ENCODE results near the gene LSAMP. TPM values are rescaled to one million over a fixed set of nuclear protein-coding genes. Genes with fewer than 3 reads are reported as not detected.

The LSAMP gene
- total and polyA plus RNA-seq, 2 donors (not counting 3 experiments of a cell fraction or from before 2014, with no cell fraction given): not detected

GRCh38 chr3:116135457-116136085, 309.7 kb downstream of the LSAMP start:
- Histone ChIP-seq H3K27ac (ENCODE audit: insufficient read depth, low read depth, low read length) (no peak overlapping the region), H3K79me2 (ENCODE audit: control insufficient read depth, insufficient read depth, low read length) (no peaks in the 10 kb centered on the region), H3K36me3 (ENCODE audit: control insufficient read depth in 2 of 2, extremely low read depth in 1 of 2, insufficient read depth in 2 of 2, low read length in 2 of 2) (no peaks in the 10 kb centered on the region), H3K9me3 (replicated peaks; ENCODE audit: control insufficient read depth, insufficient read depth, low read length) (no peaks in the 10 kb centered on the region), H3K9me1 (replicated peaks; ENCODE audit: control insufficient read depth, extremely low read depth, insufficient read depth, low read length) (no peaks in the 10 kb centered on the region), H3K4me3 (replicated peaks in 1 of 3; ENCODE audit: insufficient read depth in 1 of 3, low read depth in 1 of 3, low read length in 3 of 3) (no peak overlapping the region), H3K4me1 (ENCODE audit: control insufficient read depth, extremely low read depth, insufficient read depth, low read length) (no peaks in the 10 kb centered on the region), H3K9ac (replicated peaks; ENCODE audit: extremely low read depth, insufficient read depth, low read length) (no peak overlapping the region), H2AFZ (ENCODE audit: low read depth, low read length) (no peak overlapping the region), H4K20me1 (replicated peaks; ENCODE audit: control insufficient read depth, extremely low read depth, insufficient read depth, low read length) (no peaks in the 10 kb centered on the region), H3K4me2 (ENCODE audit: insufficient read depth, low read length) (no peak overlapping the region), H3K27me3 (ENCODE audit: control insufficient read depth in 2 of 2, insufficient read depth in 2 of 2, low read length in 2 of 2) (no peaks in the 10 kb centered on the region)
- DNase-seq (ENCODE audit: low read depth, low spot score): peak; percentile 1
- POLR2A ChIA-PET: no interaction called here
- dilution Hi-C loops (cut with MboI; ENCODE audit: extremely low pct_ligation_motif_present, low sequenced_read_pairs): no loop called here
- FAIRE-seq: no peak
- CTCF ChIA-PET: no interaction called here
- TF ChIP-seq POLR2A (IDR thresholded peaks at IDR 0.05; ENCODE audit: low read depth, low read length) (no peak), MYC (IDR thresholded peaks at IDR 0.05; ENCODE audit: low read depth, low read length) (no peak), JUN (IDR thresholded peaks at IDR 0.05; ENCODE audit: borderline replicate concordance, insufficient read depth, insufficient read length, low read depth) (no peak), POLR2AphosphoS5 (IDR thresholded peaks at IDR 0.05; ENCODE audit: insufficient read depth, low read depth, low read length) (no peak), FOS (IDR thresholded peaks at IDR 0.05; ENCODE audit: borderline replicate concordance, insufficient read depth, low read length) (no peak), EZH2 (IDR thresholded peaks at IDR 0.05; ENCODE audit: borderline replicate concordance, low read depth, low read length, severe bottlenecking) (no peak), GATA2 (IDR thresholded peaks at IDR 0.05; ENCODE audit: insufficient read depth, insufficient read length, low read depth, low read length) (no peak), MAX (IDR thresholded peaks at IDR 0.05; ENCODE audit: insufficient read depth, insufficient read length) (no peak)
- TF ChIP-seq, protein P1, sequence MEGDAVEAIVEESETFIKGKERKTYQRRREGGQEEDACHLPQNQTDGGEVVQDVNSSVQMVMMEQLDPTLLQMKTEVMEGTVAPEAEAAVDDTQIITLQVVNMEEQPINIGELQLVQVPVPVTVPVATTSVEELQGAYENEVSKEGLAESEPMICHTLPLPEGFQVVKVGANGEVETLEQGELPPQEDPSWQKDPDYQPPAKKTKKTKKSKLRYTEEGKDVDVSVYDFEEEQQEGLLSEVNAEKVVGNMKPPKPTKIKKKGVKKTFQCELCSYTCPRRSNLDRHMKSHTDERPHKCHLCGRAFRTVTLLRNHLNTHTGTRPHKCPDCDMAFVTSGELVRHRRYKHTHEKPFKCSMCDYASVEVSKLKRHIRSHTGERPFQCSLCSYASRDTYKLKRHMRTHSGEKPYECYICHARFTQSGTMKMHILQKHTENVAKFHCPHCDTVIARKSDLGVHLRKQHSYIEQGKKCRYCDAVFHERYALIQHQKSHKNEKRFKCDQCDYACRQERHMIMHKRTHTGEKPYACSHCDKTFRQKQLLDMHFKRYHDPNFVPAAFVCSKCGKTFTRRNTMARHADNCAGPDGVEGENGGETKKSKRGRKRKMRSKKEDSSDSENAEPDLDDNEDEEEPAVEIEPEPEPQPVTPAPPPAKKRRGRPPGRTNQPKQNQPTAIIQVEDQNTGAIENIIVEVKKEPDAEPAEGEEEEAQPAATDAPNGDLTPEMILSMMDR (IDR thresholded peaks at IDR 0.05; ENCODE audit: extremely low read depth in 1 of 2, insufficient read depth in 1 of 2, low read depth in 1 of 2, low read length in 2 of 2): no peak
- intact Hi-C loops (cut with micrococcal nuclease): no loop called here
- no TSS peak for BruUV-seq (replicated peaks)
